Activated CD8-positive, alpha-beta T cell treated with anti-CD3 and anti-CD28 coated beads for 36 hours (primary cell): Measurements from ENCODE around the gene CHD5. TPM values are rescaled to one million over a fixed set of nuclear protein-coding genes. Genes with fewer than 3 reads are reported as not detected.

ENCODE experiments used
- ATAC-seq: fragments of 200-7000 bp; cut with Tn5 transposase; one replicate; pipeline ENCODE4 v1.10.0; 2021; ENCODE audit warnings: mild to moderate bottlenecking, moderate library complexity
- CTCF ChIA-PET: fragments of 350-600 bp; sonication (Branson Sonifier 250); formaldehyde crosslinking; loops from one replicate; lab custom pipeline; 2021; ENCODE audit warnings: antibody characterized with exemption; lab: Charles Lee
- POLR2A ChIA-PET: fragments of 350-600 bp; sonication (Branson Sonifier 250); formaldehyde crosslinking; loops from one replicate; lab custom pipeline; 2021; ENCODE audit warnings: antibody characterized with exemption; lab: Charles Lee
- DNase-seq: peaks from one replicate; pipeline ENCODE4 v3.0.0-alpha.2; 2020
- H3K27ac Mint-ChIP-seq: one replicate; pipeline ENCODE4 v1.8.0; 2021; ENCODE audit warnings: mild to moderate bottlenecking, mixed read lengths
- H3K27me3 Mint-ChIP-seq: one replicate; pipeline ENCODE4 v1.8.0; 2021; ENCODE audit warnings: mixed read lengths
- H3K36me3 Mint-ChIP-seq: one replicate; pipeline ENCODE4 v1.8.0; 2021; ENCODE audit warnings: low read depth, mixed read lengths
- H3K4me1 Mint-ChIP-seq: one replicate; pipeline ENCODE4 v1.8.0; 2021; ENCODE audit warnings: low read depth, mixed read lengths
- H3K4me3 Mint-ChIP-seq: one replicate; pipeline ENCODE4 v1.8.0; 2021; ENCODE audit warnings: mild to moderate bottlenecking, moderate library complexity, mixed read lengths
- H3K9me3 Mint-ChIP-seq: one replicate; pipeline ENCODE4 v1.8.0; 2021; ENCODE audit warnings: mixed read lengths
- intact Hi-C: fragments of 100-400 bp; cut with micrococcal nuclease; formaldehyde crosslinking; loops from one replicate; pipeline ENCODE4 v1.10.0; 2022
- total RNA-seq, 2 experiments: library from RNA; stranded (reverse); gene quantifications; one replicate each; pipeline ENCODE4 v1.2.3, GENCODE V29; 2021
- TF ChIP-seq, protein P1 (sequence below): fragments of 200-600 bp; IDR thresholded peaks from one replicate; pipeline ENCODE4 v1.8.0; 2022; ENCODE audit warnings: antibody characterized with exemption, mild to moderate bottlenecking

The CHD5 gene
- total RNA-seq, 2 experiments from 2014 or later: 0.61 to 0.63 TPM

DNA sequence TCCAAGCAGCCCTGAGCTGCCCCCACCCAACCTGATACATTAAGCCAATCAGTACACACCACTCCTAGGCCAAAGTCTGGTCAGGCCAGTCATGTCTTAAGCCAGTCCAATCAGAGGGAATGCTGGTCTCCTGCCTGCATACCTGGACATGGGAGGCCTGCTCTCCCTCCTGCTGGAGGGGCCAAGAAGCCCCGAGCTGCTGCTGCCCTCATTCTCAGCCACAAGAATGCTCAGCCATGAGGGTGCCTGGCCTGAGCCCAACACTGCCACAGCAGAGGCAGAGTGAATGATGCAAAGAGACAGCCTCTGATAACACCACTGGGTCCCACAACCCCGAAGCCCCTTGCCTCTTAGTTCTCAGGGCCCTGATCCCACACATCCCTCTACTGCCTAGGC, 23.0 kb downstream of the CHD5 start:
- Mint-ChIP-seq H3K4me1 (no peaks in the 10 kb centered on the region), H3K27ac (no peak overlapping the region), H3K36me3 (no peaks in the 10 kb centered on the region), H3K4me3 (no peak overlapping the region), H3K9me3 (no peaks in the 10 kb centered on the region), H3K27me3 (peaks cover 15% of the 10 kb centered on the region)
- ChIA-PET CTCF (no interaction called here), POLR2A (no interaction called here)
- intact Hi-C loops: no loop called here
- DNase-seq: no peak
- TF ChIP-seq, protein P1, sequence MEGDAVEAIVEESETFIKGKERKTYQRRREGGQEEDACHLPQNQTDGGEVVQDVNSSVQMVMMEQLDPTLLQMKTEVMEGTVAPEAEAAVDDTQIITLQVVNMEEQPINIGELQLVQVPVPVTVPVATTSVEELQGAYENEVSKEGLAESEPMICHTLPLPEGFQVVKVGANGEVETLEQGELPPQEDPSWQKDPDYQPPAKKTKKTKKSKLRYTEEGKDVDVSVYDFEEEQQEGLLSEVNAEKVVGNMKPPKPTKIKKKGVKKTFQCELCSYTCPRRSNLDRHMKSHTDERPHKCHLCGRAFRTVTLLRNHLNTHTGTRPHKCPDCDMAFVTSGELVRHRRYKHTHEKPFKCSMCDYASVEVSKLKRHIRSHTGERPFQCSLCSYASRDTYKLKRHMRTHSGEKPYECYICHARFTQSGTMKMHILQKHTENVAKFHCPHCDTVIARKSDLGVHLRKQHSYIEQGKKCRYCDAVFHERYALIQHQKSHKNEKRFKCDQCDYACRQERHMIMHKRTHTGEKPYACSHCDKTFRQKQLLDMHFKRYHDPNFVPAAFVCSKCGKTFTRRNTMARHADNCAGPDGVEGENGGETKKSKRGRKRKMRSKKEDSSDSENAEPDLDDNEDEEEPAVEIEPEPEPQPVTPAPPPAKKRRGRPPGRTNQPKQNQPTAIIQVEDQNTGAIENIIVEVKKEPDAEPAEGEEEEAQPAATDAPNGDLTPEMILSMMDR: no peak
- ATAC-seq: no peak

DNA sequence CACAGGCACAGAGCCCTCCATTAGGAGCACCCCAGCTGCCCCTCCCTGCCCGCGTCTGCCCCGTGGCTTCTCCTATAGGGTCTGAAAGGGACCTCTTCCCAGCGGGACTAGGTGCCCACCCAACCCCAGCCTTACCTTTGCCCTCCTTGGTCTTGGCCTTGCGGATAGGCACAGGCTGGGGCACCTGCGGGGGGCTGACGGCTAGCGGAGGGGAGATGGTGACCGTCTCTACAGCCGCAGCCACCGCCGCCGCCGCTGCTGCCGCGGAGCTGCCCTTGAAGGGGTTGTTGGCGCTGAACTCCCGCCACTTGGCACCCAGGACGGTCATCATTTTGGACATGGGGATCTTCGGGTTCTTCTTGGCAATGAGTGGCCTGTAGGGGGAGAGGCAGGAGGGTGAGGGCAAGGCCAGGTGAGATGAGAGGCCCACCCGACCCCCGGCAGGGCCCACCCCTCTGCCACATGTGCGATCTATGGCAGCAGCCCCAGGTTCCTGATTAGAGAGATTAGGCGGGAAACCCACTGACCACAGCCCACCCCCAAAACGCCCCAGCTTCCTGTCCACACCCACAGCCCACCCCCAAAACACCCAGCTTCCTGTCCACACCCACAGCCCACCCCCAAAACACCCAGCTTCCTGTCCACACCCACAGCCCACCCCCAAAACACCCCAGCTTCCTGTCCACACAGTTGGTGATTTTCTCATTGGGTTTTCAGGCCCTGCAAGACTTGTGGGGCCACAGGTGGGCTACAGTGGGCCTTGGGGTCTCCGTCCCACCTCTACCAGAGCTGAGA, 25.4 kb downstream of the CHD5 start:
- CTCF ChIA-PET: no interaction called here
- H3K4me3 Mint-ChIP-seq: no peak overlapping the region
- H3K9me3 Mint-ChIP-seq: no peaks in the 10 kb centered on the region
- no peak overlapping the region for H3K27ac Mint-ChIP-seq
- intact Hi-C loops: no loop called here
- TF ChIP-seq, protein P1: no peak
- no peaks in the 10 kb centered on the region for H3K36me3 Mint-ChIP-seq
- H3K4me1 Mint-ChIP-seq: no peaks in the 10 kb centered on the region
- DNase-seq (no peak), ATAC-seq (no peak)
- peaks cover 8% of the 10 kb centered on the region for H3K27me3 Mint-ChIP-seq
- POLR2A ChIA-PET: no interaction called here

DNA sequence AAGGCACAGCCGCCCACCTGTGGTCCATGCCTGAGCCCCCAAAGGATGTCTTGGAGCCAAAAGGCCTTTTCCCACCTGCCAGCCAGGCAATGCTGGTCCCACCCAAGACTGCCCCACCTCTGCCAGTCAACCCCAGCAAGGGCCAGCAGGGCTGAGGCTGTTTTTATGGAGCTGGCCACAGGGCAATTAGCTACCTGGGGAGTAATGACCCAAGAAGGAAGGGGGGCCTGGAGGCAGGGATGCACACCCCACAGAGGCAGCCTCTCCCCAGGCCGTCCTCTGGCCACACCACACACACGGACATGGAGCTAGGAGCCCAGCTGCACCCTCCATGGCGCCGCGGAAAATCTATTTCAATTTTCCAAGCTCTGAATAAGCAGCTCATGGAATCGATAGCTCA, 27.2 kb downstream of the CHD5 start:
- TF ChIP-seq, protein P1: no peak
- ChIA-PET POLR2A (no interaction called here), CTCF (interaction anchor here (1.0 kb wide), 1 partner anchor 9 kb away, joined by 3 read pairs; no protein-coding TSS in a partner anchor)
- intact Hi-C loops: no loop called here
- no peak overlapping the region for H3K27ac Mint-ChIP-seq
- no peaks in the 10 kb centered on the region for H3K9me3 Mint-ChIP-seq
- H3K36me3 Mint-ChIP-seq: no peaks in the 10 kb centered on the region
- ATAC-seq: no peak
- peaks cover 3% of the 10 kb centered on the region for H3K27me3 Mint-ChIP-seq
- H3K4me1 Mint-ChIP-seq: peaks cover 3% of the 10 kb centered on the region
- no peak overlapping the region for H3K4me3 Mint-ChIP-seq
- no peak for DNase-seq

DNA sequence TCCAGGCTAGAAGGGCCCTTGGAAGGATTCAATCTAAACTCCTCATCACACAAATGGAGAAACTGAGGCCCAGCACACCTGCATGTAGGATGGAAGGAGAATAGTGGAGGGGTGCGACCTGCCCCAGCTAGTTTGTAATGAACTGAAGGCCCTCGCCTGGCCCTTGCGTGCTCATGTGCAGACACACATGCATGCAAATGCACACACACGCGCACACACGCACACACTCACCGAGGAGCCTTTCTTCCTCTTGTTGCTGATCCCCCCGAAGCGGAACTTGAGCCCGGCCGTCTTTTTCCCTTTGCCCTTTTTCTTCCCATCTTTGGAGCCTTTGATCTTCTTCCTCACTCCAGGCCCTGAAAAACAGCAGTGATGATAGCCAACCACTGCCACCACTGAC, 27.9 kb downstream of the CHD5 start:
- H3K27me3 Mint-ChIP-seq: peaks cover 3% of the 10 kb centered on the region
- no peak overlapping the region for H3K4me3 Mint-ChIP-seq
- intact Hi-C loops: no loop called here
- no peak for DNase-seq
- H3K9me3 Mint-ChIP-seq: no peaks in the 10 kb centered on the region
- ChIA-PET POLR2A (interaction anchor here (1.4 kb wide), 1 partner anchor 33 kb away, joined by 3 read pairs; no protein-coding TSS in a partner anchor), CTCF (no interaction called here)
- ATAC-seq: no peak
- H3K4me1 Mint-ChIP-seq: peaks cover 3% of the 10 kb centered on the region
- H3K27ac Mint-ChIP-seq: no peak overlapping the region
- TF ChIP-seq, protein P1: no peak
- H3K36me3 Mint-ChIP-seq: no peaks in the 10 kb centered on the region

DNA sequence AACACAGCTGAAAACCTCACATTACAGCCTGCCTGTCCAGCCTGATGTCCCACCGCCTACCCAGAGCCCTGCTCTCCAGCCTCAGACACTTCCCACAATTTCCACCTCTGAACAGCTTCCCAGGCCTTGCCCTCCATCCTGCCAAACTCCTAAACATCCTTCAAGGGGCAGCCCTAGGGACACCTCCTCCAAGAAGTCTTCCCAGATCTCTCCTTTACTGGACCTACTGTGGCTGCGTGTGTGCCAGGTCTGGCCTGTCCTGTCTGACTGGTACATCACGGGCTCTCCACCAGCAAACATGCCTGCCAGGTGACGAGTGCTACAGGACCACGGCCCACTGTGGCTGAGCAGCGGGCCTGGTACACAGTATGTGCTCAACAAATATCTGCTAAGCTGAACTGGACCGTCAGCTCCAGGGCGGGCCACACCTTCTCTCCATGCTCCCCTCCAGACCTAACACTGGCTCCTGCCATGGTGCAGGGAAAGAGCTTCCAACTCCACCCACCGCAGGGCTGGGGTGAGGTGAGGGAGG, 28.8 kb downstream of the CHD5 start:
- Mint-ChIP-seq H3K4me1 (peaks cover 3% of the 10 kb centered on the region), H3K27me3 (peaks cover 6% of the 10 kb centered on the region), H3K36me3 (no peaks in the 10 kb centered on the region), H3K4me3 (no peak overlapping the region), H3K27ac (no peak overlapping the region), H3K9me3 (no peaks in the 10 kb centered on the region)
- ChIA-PET CTCF (no interaction called here), POLR2A (interaction anchor here (1.4 kb wide), 1 partner anchor 34 kb away, joined by 3 read pairs; no protein-coding TSS in a partner anchor)
- DNase-seq: no peak
- TF ChIP-seq, protein P1: no peak
- no peak for ATAC-seq
- intact Hi-C loops: no loop called here
